ENCODE results near the gene CDK18.

CDK18 gene

GRCh38 chr1:205506409-205507200, 2.1 kb downstream of the CDK18 start:
- no peak for DNase-seq

- no peak for DNase-seq
Observed at GRCh38 chr1:205508227-205508714, 3.8 kb downstream of the CDK18 start.

GRCh38 chr1:205510308-205510950, 6.0 kb downstream of the CDK18 start:
- no peak for DNase-seq

- DNase-seq = no peak
Observed at GRCh38 chr1:205510951-205511330, 6.5 kb downstream of the CDK18 start.

- DNase-seq = no peak
Observed at GRCh38 chr1:205512059-205513045, 7.9 kb downstream of the CDK18 start.

GRCh38 chr1:205513774-205514173, 9.3 kb downstream of the CDK18 start:
- no peak for DNase-seq

GRCh38 chr1:205514211-205515142, 10.0 kb downstream of the CDK18 start:
- DNase-seq = no peak

GRCh38 chr1:205515781-205516253, 11.3 kb downstream of the CDK18 start:
- DNase-seq = no peak

- no peak for DNase-seq
Observed at GRCh38 chr1:205516362-205516761, 11.9 kb downstream of the CDK18 start.

GRCh38 chr1:205517288-205517687, 12.8 kb downstream of the CDK18 start:
- no peak for DNase-seq

GRCh38 chr1:205517763-205518162, 13.3 kb downstream of the CDK18 start:
- no peak for DNase-seq

GRCh38 chr1:205518661-205519540, 14.4 kb downstream of the CDK18 start:
- DNase-seq = no peak

GRCh38 chr1:205519541-205520131, 15.2 kb downstream of the CDK18 start:
- DNase-seq = no peak

GRCh38 chr1:205520709-205521108, 16.2 kb downstream of the CDK18 start:
- DNase-seq = no peak

- DNase-seq = no peak
Observed at GRCh38 chr1:205521686-205522085, 17.2 kb downstream of the CDK18 start.

GRCh38 chr1:205522692-205523091, 18.2 kb downstream of the CDK18 start:
- DNase-seq = no peak

- no peak for DNase-seq
Observed at GRCh38 chr1:205523261-205523890, 18.9 kb downstream of the CDK18 start.

- peak; percentile 81 for DNase-seq
Observed at GRCh38 chr1:205523891-205524793, 19.7 kb downstream of the CDK18 start.

- no peak for DNase-seq
Observed at GRCh38 chr1:205524794-205525101, 20.3 kb downstream of the CDK18 start.

All from NCI-H2227 treated with DMSO at 0.1 percent for 48 hours (cell line).